Measurements from ENCODE around the gene TIMP2.

The TIMP2 gene

GRCh38 chr17:78817123-78817522 lies 108.1 kb downstream of the TIMP2 start:
- H3K4me3 ChIP-seq (ENCODE audit: low read depth, low read length) = no peak overlapping the region
- no peak for TF ChIP-seq CTCF (IDR thresholded peaks at IDR 0.05; ENCODE audit: insufficient read depth, low read depth, low read length, missing control alignments)
- DNase-seq (ENCODE audit: low read depth) = no peak

- no peak for TF ChIP-seq CTCF (IDR thresholded peaks at IDR 0.05; ENCODE audit: insufficient read depth, low read depth, low read length, missing control alignments)
- DNase-seq (ENCODE audit: low read depth) = no peak
- H3K4me3 ChIP-seq (ENCODE audit: low read depth, low read length) = no peak overlapping the region
Measured at GRCh38 chr17:78815696-78816095, 109.5 kb downstream of the TIMP2 start.

- peak; percentile 28 for DNase-seq (ENCODE audit: low read depth)
- no peak for TF ChIP-seq CTCF (IDR thresholded peaks at IDR 0.05; ENCODE audit: insufficient read depth, low read depth, low read length, missing control alignments)
- H3K4me3 ChIP-seq (ENCODE audit: low read depth, low read length) = no peak overlapping the region
Measured at GRCh38 chr17:78812855-78813254, 112.3 kb downstream of the TIMP2 start.

GRCh38 chr17:78808163-78808562 lies 117.0 kb downstream of the TIMP2 start:
- DNase-seq (ENCODE audit: low read depth) = no peak
- TF ChIP-seq CTCF (IDR thresholded peaks at IDR 0.05; ENCODE audit: insufficient read depth, low read depth, low read length, missing control alignments) = no peak

GRCh38 chr17:78806451-78806850 lies 118.7 kb downstream of the TIMP2 start:
- TF ChIP-seq CTCF (IDR thresholded peaks at IDR 0.05; ENCODE audit: insufficient read depth, low read depth, low read length, missing control alignments) = no peak
- no peak for DNase-seq (ENCODE audit: low read depth)
- no peak overlapping the region for H3K4me3 ChIP-seq (ENCODE audit: low read depth, low read length)

More at GRCh38 chr17:78808163-78808562, 117.0 kb downstream of the TIMP2 start:
- no peak overlapping the region for H3K4me3 ChIP-seq (ENCODE audit: low read depth, low read length)

- H3K4me3 ChIP-seq (ENCODE audit: low read depth, low read length) = no peak overlapping the region
- peak; percentile 53 for DNase-seq (ENCODE audit: low read depth)
- TF ChIP-seq CTCF (IDR thresholded peaks at IDR 0.05; ENCODE audit: insufficient read depth, low read depth, low read length, missing control alignments) = no peak
Measured at GRCh38 chr17:78805301-78805700, 119.9 kb downstream of the TIMP2 start.

GRCh38 chr17:78804777-78805176 lies 120.4 kb downstream of the TIMP2 start:
- TF ChIP-seq CTCF (IDR thresholded peaks at IDR 0.05; ENCODE audit: insufficient read depth, low read depth, low read length, missing control alignments) = no peak
- peak; percentile 33 for DNase-seq (ENCODE audit: low read depth)
- no peak overlapping the region for H3K4me3 ChIP-seq (ENCODE audit: low read depth, low read length)
